NCI-H2029 (cell line): Measurements from ENCODE around the gene GAS2.
"Not testable (repeated sequence)": the region's sequence is repeated elsewhere in the genome, so short reads cannot be mapped to it uniquely, and the experiment has no call there.

Source experiments
- DNase-seq: peaks from one replicate; lab custom pipeline; 2025; lab: John Stamatoyannopoulos, UW

Gene GAS2

DNA sequence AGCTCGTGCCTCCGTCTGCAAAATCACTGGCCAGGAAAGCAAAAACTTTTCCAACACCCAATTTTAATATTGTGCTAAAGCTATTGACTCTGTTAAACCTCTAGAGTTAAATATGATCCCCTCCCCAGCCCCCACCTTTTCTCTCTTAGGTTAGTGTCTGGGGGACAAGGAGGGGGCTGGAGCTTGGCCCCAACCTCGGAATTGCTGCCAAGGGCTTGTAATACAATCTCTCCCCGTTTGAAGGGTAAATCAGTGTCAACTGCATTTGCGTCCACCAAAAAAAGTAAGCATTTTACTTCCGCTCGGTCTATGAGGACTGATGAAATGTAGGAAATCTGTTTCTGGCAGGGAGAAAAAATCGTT is at the start of gene GAS2:
GAS2 (plus strand) TSS at position 287 of the 363 bp plus-strand sequence. CDS start 8,259 bp downstream, outside the sequence.
- DNase-seq = no peak

DNA sequence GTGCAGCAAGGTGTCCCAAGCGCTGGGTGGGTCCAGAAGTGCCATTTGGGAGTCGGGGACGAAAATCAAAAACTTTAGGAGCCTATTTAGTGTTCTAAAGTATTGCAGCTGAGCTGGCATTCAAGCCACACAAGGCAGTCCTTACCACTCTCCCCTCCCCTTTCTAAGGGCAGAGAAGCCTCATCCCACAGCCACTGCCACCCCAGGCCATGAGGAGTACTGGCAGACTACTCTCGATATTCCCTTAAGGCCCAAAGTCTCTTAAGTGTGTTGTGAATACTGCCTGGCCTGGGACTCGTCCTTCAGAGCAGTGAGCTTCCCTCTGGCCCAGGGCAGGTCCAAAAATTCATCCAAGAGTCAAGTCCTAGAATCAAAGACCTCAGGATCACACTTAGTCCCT is 48.5 kb upstream of the GAS2 start:
- DNase-seq = no peak

DNA sequence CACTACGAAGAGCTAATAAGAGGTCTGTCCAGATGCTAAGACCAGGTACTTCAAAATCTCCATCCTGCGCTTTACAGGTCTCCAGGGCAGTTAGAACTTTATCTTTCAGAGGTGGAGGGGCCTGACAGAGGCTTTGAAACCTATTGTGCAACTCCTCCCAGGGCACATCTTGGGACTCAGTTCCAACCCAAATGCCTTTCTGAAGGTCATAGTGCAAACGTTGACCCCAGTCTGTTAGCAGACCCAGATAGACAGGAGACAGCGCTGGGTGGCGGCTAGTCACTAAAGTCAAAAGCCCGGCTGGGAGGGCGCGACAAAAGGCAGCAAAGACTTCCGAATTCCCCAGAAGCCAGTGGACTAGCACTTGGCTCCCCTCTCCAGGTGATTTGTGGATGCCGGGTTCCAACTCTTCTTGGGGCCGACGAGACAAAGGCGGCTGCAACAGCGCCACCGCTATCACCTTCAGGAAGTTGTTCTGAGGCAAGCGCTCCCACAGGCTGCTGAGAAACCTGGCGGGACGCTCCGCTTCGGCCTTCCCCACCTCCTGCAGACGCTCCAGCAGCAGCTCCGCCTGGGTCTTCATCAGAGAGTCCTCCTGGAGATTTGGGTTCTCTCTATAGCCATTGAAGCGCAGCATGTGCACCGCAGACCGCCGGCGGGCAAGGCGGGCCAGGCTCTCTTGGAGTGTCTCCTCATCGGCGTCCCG is 41.5 kb upstream of the GAS2 start:
- peak; percentile 62 for DNase-seq

DNA sequence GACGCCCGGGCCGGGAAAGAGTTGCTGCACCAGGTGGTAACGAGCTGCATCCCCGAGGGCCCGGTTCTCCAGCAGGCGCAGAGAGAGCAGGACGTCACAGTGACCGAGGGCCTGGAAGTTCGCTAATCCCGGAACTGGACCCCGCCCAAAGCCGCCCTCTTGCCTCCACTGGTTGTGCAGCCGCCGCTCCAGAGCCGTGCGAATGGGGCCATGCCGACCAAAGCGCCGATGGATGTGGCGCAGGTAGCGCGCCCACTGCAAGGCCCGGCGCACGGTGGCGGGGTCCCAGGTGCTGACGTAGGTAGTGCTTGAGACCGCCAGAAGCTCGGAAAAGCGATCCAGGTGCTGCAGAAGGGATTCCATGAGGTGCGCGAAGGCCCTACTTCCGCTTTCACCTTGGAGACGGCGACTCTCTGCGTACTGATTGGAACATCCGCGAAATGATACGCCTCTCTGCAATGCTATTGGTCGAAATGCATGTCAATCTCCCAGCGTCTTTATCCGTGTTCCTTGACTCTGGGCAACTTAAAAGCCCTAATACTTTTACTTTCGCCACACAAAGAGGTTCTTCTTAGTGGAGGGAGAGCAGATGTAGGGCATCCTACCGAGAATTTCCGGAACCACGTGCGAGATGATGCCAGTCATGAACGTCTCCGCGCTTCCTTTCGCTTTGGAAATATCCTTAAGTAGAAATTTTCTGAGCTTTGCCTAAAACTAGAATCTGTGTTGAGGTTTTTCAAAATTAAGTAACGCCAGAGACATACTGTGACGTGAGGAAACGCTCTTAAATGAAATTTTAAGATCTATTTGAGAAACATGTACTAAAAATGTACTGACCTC is 40.7 kb upstream of the GAS2 start, which contains the start of gene FANCF:
FANCF (minus strand) TSS at position 376 of the 840 bp plus-strand sequence; CDS start at position 363, 13 bp downstream.
- peak; percentile 95 for DNase-seq

DNA sequence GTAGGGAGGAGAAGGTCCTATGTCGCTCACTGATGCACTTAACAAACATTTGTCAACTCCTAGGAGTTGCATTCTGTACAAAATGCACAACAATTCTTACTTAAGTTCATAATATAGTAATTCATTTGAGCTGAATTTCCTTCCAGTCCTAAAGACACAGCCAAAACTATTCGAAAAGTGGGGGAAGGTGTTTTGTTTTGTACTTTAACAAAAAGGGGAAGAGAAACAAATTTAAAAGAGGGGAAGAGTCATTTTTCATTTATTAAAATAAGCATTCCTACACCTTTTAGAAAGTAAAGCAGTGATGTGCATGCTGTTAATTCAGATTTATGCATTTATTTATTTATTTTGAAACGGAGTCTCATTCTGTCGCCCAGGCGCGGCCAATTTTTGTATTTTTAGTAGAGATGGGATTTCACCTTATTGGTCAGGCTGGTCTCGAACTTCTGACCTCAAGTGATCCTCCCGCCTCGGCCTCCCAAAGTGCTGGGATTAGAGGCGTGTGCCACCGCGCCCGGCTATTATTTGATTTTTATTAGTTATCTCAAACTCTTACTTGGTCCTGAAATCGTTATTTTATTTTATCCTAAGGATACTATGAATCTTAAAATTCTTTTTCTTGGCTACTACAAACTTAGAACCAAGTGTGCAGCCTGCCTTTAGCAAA is 39.7 kb upstream of the GAS2 start:
- DNase-seq = no peak

DNA sequence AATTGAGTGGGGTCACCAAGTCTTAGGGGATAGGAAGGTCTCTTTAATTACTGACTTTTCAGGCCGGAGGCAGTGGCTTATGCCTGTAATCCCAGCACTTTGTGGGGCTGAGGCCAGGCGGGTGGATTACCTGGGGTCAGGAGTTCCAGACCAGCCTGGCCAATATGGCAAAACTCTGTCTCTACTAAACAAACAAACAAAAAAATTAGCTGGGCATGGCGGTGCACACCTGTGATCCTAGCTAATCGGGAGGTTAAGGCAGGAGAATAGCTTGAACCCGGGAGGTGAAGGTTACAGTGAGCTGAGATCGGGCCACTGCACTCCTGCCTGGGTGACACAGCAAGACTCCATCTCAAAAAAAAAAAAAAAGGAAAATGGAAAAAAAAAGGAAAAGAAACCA is 39.0 kb upstream of the GAS2 start:
- no peak for DNase-seq

DNA sequence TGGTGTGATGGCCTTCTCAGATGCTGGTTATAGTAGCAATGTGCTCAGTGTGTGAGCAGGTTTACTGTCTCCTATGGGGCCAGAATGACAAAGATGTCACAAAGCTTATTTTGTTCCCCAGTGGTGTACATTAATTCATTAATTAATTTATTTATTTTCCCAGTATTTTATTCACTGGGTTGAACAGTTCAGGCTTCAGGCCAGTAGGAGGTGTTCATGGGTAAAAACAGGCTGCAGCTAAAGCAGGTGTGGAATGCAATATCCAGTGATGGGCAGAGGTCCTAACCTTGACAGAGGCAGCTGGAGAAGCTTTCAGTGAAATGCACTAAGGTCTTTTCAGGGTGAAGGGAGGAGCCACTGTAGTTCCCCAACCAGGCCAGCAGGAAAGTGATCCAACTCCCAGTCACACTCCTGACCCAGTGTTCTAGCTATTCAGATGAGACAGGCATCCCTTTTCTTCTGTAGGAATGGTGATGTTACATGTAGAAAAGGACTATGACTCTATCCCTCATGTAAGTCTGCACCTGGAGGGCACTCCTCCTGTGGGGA is 33.0 kb upstream of the GAS2 start:
- no peak for DNase-seq

DNA sequence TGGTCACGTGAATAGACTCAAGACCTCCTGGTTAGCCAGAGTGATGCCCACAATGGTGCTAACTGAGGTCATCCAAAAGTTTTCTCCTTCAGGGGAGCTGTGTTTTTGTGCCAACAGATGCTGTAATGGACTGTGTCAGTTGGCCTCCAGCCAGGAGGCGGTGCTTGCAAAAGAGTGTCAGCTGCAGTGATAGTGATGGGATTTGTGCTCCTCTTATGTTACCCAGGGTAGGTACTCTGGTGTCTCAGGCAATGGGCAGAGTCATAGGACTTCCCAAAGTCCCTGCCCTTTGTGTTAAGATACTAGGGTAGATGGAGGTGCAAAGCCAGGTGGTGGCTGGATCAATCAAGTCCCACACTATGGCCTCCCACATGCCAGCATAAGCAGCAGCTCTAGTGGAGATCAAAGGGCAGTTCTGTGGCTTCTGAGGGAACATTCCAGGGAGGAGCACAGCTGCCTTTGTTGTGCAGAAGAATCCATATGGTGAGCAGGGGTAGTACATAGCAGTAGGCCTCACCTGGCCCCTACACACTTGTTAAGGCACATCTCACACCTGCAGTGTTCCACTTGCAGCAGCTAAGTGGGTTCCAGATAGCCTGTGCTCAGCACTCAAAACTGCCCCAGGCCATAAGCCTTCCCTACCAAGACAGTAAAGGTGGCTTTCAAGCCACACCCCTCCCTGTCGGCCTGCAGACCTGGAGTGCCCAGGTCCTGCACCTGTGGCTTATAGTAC is 31.3 kb upstream of the GAS2 start:
- DNase-seq = peak; percentile 20

DNA sequence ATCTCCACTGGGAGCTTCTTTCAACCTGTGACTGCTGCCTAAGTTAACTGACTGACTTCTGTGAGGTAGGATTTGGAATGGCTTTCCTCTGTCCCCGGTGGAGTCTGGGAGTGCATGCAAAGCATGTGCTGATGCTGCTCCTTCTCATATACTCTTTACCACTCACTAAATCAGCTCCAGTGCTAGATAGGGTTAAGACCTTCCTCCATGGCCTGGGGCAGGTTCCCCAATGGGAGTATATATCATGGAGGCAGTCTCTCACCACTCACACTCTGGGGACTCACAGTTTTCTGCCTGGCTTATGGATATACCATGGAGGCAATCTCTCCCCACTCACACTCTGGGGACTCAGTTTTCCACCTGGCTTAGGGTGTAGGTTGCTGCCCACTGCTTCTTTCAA is 30.7 kb upstream of the GAS2 start:
- DNase-seq = no peak

DNA sequence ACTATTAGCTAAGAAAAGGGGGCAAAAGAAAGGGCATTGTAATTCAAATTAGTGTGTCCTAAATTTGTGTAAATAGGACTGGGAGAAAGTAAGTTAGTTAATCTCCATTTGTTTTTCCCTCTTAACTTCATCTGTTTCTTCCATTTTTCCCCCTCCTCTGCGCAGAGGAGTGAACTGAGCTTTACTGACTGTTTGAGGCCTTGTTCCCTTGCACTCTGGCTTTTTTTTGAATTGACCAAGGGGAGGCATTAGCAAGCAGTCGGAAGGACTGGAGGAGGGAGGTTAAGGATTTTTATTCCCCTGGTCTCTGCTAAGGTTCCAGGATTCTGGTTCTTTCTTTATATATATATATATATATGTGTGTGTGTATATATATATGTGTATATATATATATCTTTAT is 25.5 kb upstream of the GAS2 start:
- DNase-seq = no peak

DNA sequence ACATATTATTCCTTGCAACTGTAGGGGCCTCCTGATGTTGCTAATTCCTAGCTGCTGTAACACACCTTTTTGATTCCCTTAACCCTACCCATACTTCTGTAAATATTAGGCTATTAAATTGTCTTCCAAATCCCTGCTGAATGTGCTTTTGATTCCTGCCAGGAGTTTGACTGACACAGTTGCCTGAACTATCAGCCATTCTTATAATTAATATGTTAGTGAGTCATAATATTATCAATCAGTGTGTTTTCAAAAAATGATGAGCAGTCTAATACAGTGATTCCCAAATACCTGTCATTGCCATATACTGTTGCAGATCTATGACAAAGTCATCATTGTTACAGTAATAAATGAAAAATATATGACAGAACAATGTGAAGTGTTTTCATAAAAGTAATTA is 24.9 kb upstream of the GAS2 start:
- no peak for DNase-seq

DNA sequence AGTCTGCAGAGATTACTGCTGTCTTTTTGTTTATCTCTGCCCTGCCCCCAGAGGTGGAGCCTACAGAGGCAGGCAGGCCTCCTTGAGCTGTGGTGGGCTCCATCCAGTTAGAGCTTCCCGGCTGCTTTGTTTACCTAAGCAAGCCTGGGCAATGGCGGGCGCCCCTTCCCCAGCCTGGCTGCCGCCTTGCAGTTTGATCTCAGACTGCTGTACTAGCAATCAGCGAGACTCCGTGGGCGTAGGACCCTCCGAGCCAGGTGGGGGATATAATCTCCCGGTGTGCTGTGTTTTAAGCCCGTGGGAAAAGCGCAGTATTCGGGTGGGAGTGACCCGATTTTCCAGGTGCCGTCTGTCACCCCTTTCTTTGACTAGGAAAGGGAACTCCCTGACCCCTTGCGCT is 14.1 kb upstream of the GAS2 start:
- DNase-seq = not testable (repeated sequence)

DNA sequence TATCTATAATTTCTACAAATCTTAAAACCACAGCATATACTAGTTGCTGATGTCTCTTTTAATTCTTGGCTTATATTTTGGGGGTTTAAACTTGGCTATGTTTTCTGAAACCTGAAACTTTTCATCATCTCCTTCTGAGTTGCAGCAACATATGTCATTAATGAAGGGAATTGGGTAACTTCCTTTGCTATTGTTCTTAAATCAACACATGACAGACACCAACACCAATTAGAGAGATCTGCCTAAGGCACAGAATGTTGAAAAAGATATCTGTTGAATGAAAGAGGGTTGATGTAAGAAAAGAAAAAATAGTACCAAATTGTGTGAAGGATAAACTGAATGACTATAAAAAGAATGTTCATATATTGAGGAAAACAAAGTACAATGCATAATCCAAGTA is 10.3 kb upstream of the GAS2 start:
- no peak for DNase-seq

DNA sequence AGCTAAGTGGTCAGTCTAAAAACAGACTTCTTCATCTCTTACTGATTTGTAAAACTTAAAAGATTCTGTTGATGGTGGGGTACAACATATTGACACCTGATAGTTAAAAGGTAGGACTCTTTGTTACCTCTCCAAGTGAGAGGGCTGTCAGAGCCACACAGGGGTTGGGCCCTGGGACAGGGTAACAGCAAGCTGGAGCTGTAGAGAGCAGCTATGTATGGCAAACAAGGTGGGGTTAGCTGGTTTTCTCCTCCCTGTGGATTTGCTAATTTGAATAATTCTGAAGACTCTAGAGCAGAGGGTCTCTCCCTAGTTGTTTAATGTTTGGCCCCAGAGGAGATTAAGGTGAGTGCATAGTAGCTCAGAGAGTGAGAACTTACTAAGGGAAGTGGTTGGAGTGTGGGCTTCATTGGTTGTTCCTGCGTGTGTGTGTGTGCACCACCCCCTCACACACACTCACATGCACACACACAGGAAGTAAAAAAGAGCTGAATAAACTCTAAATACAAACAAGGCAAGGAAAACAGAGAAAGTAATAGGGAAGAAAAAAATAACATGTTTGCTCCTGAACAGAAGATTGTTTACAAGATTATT is 9.2 kb upstream of the GAS2 start:
- DNase-seq = no peak

DNA sequence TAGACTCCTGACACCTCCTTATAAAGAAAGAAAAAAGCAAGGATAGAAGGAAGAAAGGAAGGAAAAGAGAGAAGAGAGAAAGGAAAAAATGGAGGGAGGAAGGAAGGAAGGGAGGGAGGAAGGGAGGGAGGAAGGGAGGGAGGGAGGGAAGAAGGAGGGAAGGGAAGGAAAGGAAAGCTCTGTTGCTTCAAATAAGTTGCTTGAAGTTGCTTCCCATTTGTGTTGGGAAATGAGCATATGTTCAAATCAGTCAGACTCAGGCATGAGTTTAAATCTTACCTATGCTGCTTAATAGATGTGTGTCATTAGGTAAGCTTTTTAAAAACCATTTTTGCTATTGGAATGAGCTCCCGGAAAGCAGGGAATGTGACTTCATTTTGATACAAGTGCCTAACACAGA is 6.6 kb upstream of the GAS2 start:
- no peak for DNase-seq

DNA sequence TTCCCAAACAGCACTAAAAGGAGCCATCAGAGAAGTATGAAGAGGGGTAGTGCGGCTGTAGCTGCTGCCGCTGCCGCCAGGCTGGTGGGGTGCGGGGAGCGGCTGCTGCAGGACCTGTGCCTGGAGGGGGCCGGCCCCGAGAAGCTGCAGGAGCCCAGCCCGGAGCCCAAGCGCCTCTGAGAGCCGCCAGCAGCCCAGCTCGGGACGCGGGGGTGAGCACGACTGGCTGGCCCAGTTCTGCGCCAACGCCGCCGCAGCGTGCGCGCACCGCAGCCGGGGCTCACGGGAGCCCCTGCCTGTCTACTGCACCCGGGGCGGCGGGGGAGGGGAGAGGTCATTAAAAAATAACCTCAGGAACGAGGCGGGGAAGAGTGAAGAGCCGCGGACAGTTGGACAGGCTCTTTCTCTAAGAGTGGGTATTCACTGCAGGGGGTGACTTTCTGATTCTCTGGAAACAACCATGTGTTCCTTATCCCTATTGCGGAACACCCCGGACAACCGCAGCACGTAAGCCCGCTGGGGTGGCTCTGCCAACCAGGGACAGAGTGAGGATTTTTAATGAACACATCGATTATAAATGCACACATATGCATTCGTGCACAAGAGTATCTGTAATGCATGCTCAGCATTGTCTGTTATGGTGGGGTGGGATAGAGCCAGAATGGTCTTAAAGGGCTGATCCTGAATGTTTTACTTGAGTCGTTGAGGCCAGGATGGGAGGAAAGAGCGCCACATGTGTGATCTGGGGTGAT is 453 bp downstream of the GAS2 start:
- DNase-seq = no peak

DNA sequence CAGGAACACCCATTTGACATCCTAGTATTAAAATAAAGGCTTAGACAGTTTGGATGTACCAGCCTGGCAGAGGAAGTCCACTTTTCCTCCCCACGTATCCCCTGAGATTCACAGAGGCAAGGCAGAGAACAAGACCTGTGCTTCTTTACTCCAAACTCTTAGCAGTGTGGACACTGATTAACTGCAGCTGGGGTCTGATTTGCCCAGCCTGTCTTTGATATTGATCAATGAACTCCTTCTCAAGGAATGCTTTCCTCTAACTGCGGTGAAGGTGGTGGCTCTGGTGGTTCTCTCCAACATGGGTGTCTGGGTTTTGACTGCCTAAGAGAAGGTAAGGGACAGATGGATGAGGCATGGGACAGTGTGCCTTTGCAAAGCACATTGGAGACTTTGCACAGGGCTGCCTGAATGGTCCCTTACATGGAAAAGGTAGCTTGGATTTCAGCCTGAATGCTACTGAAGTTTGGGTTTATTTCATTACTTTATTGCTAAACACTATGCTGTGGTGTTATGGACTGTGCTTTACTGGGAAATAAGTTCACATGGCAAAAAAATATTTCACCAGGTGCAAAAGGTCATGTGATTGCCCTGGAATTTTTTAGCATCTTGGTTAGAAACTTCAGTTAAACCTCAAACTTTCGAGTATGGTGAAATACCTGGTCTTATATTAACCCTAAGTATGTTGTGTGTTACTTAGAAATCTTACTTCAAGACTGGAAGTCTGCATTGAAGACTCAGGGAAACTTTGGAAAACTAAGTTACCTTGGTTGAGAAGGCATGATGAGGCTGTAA is 1.8 kb downstream of the GAS2 start:
- no peak for DNase-seq

DNA sequence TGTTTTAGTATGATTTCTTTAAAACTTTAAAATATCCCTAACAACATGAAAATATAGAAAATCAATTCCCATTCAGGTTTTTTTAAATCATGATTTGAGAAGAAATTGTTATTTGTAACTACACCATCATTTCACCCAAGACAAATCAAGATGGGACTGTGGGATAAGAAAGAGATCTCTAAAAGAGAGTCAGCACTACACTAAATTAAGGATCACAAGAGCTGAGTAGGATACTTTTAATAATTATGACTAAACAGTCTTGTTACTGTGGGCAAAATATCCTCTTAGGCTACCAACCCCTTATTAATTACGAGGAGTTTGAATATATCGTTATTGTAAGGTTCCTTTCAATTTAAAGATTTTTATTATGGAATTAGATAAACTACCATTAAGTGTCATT is 3.0 kb downstream of the GAS2 start:
- no peak for DNase-seq

DNA sequence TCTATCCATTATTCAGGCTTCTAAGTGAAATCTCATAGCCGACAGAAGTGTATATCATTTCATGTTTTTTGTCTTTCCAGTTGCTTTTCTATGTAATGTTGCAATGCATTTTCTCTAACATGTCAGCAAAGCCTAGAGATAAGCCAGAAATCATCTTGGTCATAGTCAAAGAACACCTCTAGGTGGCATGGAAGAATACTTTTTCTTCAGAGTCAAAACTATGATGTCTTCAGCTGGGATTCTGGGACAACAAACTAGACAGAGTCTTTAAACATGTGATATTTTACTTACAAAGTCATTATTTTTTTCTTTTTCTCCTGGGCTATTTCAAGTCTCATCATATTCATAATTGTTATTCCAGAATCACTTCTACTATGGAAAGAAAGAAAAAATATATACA is 4.4 kb downstream of the GAS2 start:
- DNase-seq = no peak

DNA sequence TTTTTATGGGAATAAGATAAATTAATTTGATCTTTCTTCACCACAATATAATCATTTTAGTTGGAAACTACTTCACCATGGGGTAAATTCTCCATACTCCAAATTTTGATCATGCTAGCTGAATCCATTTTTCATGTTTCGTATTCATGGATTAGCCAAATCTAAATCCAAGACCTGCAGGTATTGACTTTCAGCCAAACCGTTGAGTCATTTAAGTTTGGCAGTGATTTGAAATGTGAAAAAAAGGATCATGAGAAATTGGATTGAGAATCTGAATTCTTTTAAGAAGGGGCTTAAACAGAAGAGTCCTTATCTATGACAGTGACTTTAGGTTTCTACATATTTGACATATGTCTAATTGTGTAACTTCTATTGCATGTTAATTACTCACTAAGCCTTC is 5.3 kb downstream of the GAS2 start:
- no peak for DNase-seq
